A549 (cell line): ENCODE measurements around the gene LRRC45.

Source experiments
- BCL3 ChIP-seq: fragments of >200 bp; sonication (Bioruptor Twin); formaldehyde crosslinking; IDR thresholded peaks from 3 replicates; pipeline ENCODE4 v1.6.1; 2016
- BHLHE40 ChIP-seq: IDR thresholded peaks from 2 replicates; pipeline ENCODE4 v1.6.1; 2012; ENCODE audit warnings: low read depth, low read length, inconsistent platforms
- CTCF ChIP-seq: fragments of >200 bp; sonication (Bioruptor Twin); formaldehyde crosslinking; IDR thresholded peaks from 3 replicates; pipeline ENCODE4 v1.5.1; 2016
- JUNB ChIP-seq: fragments of >200 bp; sonication (Bioruptor Twin); formaldehyde crosslinking; IDR thresholded peaks from 2 replicates; pipeline ENCODE4 v1.6.1; 2016
- MAFK ChIP-seq: fragments of 450-650 bp; IDR thresholded peaks from 2 replicates; pipeline ENCODE4 v1.6.1; 2014; ENCODE audit not compliant: partially characterized antibody
- MAX ChIP-seq: IDR thresholded peaks from 2 replicates; pipeline ENCODE4 v1.6.1; 2012
- POLR2A ChIP-seq: IDR thresholded peaks from 2 replicates; pipeline ENCODE4 v1.6.1; 2012; ENCODE audit warnings: mild to moderate bottlenecking, low read length
- POLR2AphosphoS2 ChIP-seq: conservative IDR thresholded peaks from 2 replicates; pipeline ENCODE4 v1.6.1; 2012; ENCODE audit warnings: low read length, improper control_type of control experiment, inconsistent platforms
- RAD21 ChIP-seq, 2 experiments: fragments of >200 bp in 1 of 2; sonication (Bioruptor Twin) in 1 of 2; formaldehyde crosslinking in 1 of 2; IDR thresholded peaks in 1 of 2; conservative IDR thresholded peaks in 1 of 2; 2 replicates in 1 of 2; 3 replicates in 1 of 2; pipeline ENCODE4 v1.6.1; 2012 to 2018; ENCODE audit warnings: inconsistent platforms in 1 of 2
- RCOR1 ChIP-seq: fragments of 150-350 bp; IDR thresholded peaks from 2 replicates; pipeline ENCODE4 v1.6.1; 2014; ENCODE audit warnings: antibody characterized with exemption, low read length, low read depth
- RFX5 ChIP-seq: fragments of 450-650 bp; IDR thresholded peaks from 2 replicates; pipeline ENCODE4 v1.7.1; 2014; ENCODE audit warnings: antibody characterized with exemption, mild to moderate bottlenecking, moderate library complexity
- SREBF2 ChIP-seq: fragments of 450-650 bp; IDR thresholded peaks from 2 replicates; pipeline ENCODE4 v1.6.1; 2014; ENCODE audit warnings: mild to moderate bottlenecking, moderate library complexity
- TP53 ChIP-seq: fragments of 250-450 bp; sonication (Bioruptor Pico); IDR thresholded peaks from 2 replicates; pipeline ENCODE4 v1.5.0; 2021; ENCODE audit warnings: mild to moderate bottlenecking, moderate library complexity
- ZFP36 ChIP-seq: fragments of 450-650 bp; IDR thresholded peaks from 2 replicates; pipeline ENCODE4 v1.6.1; 2014; ENCODE audit warnings: borderline replicate concordance; ENCODE audit not compliant: partially characterized antibody

GRCh38 chr17:82029391-82029790, 6.3 kb downstream of the LRRC45 start:
- TF ChIP-seq CTCF (no peak), POLR2AphosphoS2 (no peak), BHLHE40 (no peak), TP53 (CRISPR knock-in tag) (no peak), MAFK (no peak), ZFP36 (no peak), RAD21 (conservative IDR thresholded peaks at IDR 0.05 in 1 of 2, IDR thresholded peaks at IDR 0.05 in 1 of 2) (no peak), MAX (no peak), POLR2A (no peak), JUNB (no peak), RCOR1 (no peak), BCL3 (no peak), RFX5 (no peak), SREBF2 (no peak)
